ENCODE results near the gene POLD4.
A peak's percentile ranks its signal among the peaks of the same experiment; 100 is the strongest.

Gene POLD4

DNA sequence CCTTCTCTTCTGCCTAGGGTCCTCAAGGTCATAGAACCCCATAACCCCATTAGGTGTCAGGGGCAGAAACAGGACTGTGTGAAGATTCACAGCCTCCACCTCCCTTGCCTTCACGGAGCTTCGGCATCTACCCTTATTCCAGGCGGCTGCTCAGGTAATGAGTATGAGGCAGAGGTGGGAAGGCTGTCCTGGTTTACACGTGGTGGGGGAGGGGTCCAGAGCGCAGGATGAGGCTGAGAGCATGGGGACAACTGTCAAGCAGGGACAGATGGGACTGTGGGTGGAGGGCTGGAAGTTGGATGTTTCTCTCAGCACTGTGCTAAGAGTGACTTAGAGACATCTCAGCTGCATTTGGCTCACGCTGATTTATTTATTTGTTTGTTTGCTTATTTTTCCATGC lies 34.2 kb upstream of the POLD4 start:
- DNase-seq = no peak

- no peak for DNase-seq
Observed at GRCh38 chr11:67387069-67387468, 33.7 kb upstream of the POLD4 start.

GRCh38 chr11:67384851-67385366 lies 31.6 kb upstream of the POLD4 start:
- no peak for DNase-seq

GRCh38 chr11:67382276-67383136 lies 29.2 kb upstream of the POLD4 start:
- peak; percentile 20 for DNase-seq

DNA sequence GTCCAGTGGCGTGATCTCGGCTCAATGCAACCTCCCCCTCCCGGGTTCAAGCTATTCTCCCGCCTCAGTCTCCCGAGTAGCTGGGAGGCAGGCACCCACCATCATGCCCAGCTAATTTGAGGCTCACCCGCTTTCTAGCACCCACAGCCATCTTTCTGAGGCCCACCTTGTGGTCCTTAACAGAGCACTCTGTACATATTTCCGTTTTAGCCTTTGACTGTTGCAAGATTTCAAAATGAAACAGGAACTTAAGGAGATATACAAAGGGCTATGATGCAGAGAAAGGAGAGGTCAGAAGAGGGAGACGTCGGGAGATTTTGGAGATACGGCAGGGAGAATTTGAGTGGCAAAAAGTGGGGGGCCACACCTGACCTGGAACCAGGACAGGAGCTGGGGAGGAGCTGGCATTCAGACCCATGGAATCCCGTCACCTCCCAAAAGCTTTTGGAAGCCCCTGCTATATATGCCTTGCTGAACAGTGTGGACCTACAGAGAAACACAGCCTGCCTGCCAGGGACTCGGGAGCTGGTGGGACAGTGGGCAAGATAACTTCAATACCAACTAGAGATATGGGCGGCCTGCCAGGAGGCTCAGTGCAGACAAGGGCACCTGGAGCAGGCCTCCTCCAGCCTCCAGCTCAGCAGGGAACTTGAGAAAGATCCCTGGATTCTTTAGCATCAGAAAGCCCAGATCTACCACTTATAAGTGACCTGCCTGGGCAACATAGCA lies 28.1 kb upstream of the POLD4 start:
- DNase-seq = no peak

- peak; percentile 41 for DNase-seq
Observed at GRCh38 chr11:67379061-67380058, 26.0 kb upstream of the POLD4 start.

DNA sequence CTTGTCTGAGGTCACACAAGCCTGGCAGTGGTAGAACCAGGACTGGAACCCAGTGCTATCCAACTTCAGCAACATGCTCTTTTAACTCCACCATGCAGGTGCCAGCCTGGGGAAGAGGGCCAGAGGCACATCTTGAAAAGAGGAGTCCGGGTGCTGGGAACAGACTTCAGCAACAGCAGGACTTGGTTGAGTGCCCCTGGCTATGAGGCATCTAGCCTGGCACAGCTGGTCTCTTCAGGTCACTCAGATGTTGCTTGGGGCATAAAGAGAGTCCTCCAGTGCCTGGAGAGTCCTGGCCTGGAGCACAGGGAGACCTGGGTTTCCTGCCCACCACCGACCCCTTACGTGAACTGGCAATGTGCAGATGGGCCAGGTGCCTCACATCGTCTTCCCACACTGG lies 25.2 kb upstream of the POLD4 start:
- DNase-seq = no peak

DNA sequence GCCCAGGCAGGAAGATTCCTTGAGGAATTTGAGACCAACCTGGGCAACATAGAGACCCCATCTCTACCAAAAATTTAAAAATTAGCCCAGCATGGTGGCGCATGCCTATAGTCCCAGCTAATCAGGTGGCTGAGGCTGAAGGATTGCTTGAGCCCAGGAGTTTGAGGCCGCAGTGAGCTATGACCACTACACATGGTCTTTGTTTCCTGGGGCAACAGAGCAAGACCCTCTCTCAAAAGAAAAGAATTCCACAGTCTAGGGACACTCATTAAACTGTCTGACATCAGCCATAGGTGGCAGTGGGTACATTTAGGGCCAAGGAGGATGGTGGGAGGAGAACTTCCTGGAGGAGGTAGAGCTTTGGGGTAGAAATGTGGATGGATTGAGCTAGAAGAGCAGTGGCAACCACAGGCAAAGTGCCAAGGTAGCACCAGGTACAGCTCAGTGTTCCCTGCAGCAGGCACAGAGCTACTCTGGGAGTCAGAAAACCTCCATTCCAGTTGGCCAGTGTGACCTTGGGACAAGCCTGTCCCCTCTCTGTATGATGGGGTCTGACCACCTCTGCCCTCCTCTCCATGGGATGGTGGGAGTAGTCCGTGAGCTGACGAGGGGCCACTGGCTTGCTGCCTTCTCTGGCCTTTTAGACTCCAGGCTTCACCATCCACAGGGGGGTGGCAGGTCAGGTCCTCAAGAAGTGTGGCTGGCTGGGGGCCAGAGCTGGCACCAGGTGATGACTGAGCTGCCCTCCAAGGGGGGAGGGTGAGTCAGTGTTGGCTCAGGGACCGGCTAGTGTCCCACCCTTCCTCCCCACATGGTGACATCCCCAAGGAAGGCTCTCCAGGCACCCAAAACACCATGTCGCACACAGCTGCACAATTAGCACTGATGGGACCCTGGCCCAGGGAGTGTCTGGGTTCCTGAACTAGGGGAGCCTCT lies 23.8 kb upstream of the POLD4 start:
- DNase-seq = no peak

- no peak for DNase-seq
Observed at GRCh38 chr11:67376063-67376820, 22.9 kb upstream of the POLD4 start.

DNA sequence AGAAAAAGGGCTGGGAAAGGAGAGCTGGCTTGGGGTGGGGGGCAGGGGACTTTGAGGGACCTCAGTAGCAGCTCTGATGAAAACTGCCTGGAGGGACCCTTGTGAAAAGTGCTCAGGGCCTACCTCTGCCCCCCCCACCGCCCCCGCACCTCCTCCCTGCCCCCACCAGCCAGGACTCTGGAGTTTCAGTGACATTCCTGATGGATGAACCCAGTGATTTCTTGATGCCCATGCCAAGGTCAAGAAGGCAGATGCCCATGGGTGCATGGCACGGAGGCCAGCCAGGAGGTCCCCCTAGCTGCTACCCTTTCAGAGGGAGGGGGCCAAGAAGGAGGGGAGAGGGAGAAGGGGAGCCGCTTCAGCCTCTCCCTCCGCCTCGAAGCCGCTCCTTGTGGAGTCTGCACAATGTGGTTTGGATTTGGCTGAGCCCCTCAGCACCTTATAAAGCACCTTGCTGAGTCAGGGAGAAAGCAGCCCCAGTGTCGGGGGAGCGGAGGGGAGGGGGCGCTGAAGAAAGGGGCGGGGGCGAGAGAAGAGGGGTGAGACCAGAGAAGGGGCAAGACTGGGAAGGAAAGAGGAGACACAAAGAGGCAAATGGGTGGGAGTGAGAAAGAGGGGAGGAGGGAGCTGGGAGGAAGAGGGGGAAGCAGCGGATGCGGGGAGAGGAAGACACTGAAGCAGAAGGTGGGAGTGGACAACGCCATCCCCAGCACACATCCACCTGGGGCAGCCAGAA lies 22.1 kb upstream of the POLD4 start:
- DNase-seq = no peak

DNA sequence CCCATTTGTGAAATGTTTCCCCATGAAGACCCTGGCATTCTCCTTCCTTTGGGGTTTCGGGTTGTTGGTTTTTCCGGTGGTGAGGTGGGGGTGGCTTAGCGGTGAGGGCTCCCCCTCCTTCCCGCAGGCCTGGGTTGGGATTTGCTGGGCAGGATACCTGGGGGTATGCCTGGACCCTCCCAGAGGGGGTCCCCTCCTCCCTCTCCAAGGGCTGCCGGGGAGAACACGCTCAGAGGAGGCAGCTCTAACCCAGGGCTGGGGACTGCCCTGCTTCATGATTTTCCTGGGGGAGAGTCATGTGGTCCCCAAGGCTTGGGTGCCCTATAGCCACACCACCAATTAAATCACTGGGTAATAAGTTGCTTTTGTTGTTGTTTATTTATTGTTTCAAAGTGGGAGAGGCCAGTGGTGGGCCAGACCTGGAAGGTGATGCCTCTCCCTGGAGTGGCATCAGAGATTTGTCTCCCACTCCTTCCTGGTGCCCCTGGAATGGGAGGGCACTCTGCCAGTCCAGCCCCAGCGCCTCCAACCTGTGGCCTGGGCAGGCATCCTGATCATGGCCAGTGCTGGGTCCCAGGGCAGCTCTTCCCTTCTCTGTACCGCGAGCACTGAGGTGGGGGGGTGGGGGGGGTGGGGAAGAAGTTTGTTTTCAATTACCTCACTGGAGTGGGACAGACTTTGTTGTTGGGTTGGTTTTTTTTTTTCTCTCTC lies 21.4 kb upstream of the POLD4 start:
- no peak for DNase-seq

GRCh38 chr11:67373648-67374570 lies 20.6 kb upstream of the POLD4 start:
- peak; percentile 87 for DNase-seq

DNA sequence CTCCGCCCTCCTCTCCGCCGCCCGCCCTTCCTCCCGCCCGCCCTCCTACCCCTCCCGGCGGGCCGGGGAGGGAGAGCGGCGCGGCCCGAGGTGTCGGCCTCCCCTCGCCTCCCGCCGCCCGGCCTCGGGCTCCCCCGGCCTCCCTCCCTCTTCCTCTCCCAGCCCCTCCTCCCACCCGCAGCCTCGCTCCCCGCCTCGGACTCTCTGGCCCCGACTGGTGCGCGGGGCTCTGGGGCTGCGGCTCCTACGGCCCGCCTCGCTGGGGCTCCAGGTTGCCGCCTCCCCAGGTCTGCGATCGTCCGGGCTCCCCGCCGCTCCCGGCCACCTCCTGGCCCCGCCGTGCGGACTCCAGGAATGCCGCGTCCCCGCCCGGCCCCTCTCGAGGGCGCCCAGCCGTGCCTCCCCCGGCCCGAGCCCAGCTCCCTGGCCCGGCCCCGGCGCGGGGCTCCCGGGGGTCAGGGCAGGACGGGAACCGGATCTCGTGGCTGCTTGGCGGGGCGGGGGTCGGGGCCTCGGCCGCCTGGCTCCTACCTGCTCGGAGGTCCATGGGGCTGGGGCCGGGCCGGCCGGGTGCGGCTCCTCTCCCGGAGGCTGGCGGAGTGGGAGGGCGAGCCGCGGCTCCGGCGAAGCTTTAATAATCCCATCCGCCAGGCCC lies 19.8 kb upstream of the POLD4 start, which contains the start of gene CLCF1:
TSS of gene CLCF1 (minus strand) at position 606 of the 655 bp plus-strand sequence. CDS start at position 547, 59 bp downstream.
- no peak for DNase-seq

- no peak for DNase-seq
Observed at GRCh38 chr11:67372321-67372992, 19.1 kb upstream of the POLD4 start.

GRCh38 chr11:67371911-67372320 lies 18.6 kb upstream of the POLD4 start:
- no peak for DNase-seq

DNA sequence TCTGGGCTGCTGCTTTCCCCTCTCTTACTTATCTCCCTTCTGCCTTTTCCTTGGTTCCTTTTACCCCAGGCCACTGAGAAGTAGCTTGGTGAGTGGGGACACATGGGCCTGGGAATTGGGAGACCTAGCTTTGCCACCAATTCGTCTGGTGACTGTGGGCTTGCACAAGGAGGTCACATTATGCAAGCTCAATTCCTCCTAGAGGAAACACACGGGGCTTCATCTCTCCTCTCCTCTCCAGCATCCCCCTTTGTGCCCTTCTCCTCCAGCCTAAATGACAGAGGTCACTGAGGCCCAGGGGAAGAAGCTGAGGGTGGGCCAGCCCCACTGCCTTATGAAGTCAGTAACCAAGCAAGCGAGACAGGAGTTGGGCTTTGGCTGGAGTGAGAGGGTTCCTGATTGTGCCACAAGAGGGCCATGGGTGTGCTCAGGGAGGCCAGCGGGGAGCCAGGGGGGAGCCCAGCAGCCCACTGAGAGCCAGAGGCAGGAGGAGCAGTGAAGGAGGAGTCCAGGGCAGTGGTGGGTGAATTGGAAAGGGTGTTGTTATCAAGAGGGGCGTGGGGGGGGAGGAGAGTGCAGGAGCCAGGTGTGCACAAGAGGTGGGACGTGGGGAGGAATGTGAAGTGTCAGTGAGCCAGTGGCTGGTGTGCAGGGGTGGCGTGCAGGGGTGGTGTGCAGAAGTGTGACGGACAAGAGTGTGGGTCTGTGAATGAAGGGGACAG lies 18.0 kb upstream of the POLD4 start:
- peak; percentile 41 for DNase-seq
